GM19455 (cell line): ENCODE measurements around the gene NECAP2.
"Not testable (repeated sequence)": the region's sequence is repeated elsewhere in the genome, so short reads cannot be mapped to it uniquely, and the experiment has no call there.

Source experiments
- ATAC-seq: cut with Tn5 transposase; IDR thresholded peaks from one replicate; pipeline ENCODE4 v1.9.1; 2021; ENCODE audit not compliant: unreplicated experiment

The NECAP2 gene

DNA sequence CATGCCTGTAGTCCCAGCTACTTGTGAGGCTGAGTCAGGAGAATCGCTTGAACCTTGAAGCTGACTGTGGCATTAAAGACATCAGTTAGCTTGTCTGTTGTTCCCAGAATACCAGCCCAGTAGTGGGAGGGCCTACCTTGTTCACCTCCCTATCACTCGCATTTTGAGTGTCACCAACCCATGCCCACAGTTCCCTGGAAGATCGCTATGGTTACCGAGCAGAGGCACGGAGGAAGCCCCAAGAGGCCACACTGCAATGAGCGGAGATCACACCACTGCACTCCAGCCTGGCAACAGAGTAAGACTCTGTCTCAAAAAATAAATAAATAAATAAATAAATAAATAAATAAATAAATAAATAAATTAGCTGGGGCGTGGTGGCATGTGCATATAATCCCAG is 52.4 kb downstream of the NECAP2 start:
- ATAC-seq, result not testable (repeated sequence)

DNA sequence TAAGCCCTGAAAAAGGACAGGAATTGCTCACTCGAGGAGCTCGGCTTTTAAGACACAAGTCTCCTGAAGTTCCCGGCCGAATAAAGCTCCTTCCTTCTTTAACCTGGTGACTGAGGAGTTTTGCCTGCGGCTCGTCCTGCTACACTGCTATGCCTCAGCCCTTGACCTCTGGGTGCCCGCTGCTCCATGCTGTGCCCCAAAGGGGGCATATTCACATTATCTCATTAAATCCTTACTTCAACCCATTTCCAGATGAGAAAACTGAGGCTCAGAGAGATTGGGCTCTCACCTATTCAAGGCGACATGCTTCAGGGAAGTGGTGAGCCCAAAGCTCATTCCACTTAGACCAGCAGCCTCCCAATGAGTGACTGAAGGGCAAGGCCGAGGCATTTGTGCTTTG is 53.2 kb downstream of the NECAP2 start:
- ATAC-seq, result not testable (repeated sequence)

DNA sequence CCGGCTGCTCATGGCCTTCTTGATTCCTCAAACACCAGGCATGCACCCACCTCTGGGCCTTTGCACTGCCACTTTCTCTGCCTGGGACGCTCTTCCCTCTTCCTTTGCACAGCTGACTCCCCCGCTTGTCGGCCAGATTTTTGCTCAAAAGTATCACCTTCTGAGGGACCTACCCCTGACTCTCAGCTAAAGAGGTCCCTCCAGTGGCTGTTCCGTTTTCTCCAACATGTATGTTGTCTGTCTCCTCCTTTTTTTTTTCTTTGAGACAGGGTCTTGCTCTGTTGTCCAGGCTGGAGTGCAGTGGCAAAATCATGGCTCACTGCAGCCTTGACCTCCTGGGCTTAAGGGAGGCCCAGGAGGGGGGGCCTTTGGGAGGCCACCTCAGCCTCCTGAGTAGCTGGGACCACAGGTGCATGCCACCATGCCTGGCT is 57.0 kb downstream of the NECAP2 start:
- not testable (repeated sequence) for ATAC-seq

DNA sequence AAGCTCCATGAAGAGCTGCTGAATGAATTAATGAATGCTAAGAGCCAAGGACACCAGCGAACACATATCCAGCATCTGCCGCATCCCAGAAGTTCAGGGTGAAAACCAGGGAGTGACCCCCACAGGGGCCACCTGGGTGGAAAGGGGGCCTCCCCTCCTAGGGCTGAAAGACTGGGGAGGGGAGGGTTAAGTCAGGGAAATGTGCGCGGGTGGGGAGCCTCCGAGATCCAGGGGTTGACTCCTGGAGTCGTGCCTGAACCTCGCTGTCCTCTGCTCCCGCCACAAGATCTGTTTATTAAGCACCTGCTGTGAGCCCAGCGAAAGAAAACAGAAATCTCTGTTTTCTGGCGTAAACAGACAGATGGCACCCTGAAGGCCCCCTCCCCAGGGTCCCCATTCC is 57.5 kb downstream of the NECAP2 start:
- ATAC-seq, result not testable (repeated sequence)

DNA sequence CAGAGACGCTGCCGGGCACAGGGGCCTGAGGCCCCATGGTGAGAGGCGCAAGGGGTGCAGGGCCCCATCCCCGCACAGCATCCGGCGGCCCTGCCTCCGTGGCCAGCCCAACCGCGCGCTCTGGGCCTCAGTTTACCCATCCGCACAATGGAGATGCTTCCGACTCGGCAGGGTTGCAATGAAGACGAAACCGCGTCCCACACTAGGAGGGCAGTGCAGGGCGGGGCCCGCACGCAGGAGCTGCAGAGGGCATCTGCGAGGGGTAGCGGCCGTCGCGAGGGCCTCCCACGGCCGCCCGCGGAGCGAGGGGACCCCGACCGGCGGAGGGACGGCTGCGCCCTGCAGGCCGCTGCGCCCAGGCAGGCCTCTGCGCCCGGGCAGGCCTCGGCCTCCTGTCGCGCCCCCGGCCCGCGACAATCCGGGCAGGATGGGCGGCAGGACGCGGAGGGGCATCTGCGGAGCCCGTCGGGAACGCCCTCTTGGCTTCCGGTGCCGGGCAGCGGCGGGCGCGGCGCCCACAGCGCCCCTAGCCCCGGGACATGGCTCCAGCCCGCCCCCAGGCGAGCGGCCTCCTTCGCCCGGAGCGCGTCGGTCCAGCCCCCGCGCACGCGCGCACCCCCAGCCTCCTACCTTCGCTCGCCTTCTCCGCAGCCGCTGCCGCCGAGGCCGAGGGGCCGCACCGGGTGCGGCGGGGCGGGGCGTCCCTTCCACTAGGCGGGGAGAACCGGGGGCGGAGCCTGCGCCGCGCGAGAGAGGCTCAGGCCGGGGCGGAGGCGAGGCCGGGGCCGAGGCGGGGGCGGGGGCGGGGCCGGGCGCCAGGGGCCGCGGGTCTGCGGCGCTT is 58.3 kb downstream of the NECAP2 start:
- peak; percentile 62 for ATAC-seq

DNA sequence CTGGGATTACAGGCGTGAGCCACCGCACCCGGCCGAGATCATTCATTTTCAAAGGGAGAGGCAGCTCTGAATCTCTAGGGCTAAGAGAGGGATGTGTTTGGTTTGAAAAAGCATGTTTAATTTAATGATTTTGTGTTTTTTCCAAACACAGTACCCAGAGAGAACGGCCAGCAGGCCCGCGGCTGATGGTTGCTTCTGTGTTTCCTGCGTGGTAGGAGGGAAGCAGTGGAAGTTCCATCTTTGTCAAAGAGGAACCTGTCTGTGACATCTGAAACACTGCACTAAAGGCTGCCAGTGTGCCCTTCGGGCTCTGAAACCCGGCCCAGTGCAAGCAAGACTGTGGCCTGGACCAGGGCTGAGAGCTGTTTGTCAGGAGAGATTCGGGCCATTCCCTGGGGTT is 59.9 kb downstream of the NECAP2 start:
- ATAC-seq, result not testable (repeated sequence)

DNA sequence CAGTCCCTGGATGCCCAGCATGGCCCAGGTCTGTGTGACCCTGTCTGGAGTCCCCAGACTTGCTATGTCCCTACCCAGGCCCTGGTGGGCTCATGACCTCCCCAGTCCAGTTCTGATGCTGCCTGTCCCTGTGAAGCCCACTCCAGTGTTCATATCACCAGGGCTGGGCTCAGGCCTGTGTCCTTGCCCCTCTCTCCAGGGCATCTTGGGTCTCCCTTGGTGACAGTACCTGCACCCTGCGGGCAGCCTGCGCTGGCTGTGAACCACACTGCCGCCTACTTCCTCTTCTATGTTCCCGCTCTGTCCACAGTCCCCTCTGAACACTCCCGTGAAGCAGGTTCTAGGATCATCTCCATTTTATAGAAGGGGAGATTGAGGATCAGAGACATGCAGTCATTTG is 60.5 kb downstream of the NECAP2 start:
- not testable (repeated sequence) for ATAC-seq

DNA sequence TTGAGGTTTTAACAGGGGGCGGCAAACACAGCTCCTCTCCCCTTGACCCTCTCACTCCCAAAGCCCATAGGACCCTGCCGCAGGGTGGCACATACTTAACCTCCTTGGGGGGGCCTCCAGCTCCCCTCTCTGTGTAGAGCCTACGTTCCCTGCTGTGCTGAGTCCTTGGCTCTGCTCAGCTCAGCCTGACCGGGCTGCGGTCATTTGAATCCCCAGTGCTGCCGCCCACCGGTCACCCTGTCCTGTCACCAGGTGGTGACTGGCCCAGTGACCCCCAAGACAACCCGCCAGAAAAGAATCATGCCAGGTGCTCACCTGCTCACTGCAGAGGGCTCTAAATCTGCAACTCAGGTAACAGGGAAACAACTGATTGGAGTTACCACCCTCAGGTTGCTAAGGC is 60.9 kb downstream of the NECAP2 start:
- not testable (repeated sequence) for ATAC-seq

DNA sequence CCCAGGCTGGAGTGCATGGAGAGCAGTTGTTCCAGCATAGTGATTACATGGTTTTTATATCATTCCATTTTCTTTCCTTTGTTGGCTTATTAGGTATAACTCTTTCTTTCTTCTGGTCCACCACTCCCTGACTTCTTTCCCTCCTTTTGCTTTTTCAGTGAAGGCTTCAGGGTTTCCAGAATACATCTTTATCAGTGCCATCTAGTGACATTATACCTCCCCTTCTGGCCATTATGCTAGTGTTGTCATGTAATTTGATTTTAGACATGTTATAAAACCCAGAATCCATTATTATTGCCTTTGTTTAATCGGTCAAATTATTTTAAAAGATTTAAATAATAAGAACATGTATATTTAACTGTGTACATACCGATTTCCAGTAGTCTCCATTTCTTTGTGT is 63.0 kb downstream of the NECAP2 start:
- ATAC-seq, result no peak

DNA sequence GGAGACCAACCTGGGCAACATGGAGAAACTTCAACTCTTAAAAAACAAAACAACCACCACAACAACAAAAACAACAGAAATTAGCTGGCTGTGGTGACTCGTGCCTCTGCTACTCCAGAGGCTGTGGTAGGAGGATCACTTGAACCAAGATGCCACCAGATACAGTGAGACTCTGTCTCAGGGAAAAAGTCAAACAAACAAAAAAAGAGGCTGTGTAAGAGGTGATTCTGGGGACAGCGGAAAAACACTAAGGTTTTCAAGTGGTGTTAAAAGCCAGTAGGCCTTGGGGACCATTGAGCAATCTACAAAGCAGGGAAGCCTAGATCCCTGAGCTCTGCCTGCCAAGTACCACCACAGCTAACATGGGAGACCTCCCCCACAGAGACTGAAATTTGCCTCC is 65.3 kb downstream of the NECAP2 start:
- not testable (repeated sequence) for ATAC-seq

DNA sequence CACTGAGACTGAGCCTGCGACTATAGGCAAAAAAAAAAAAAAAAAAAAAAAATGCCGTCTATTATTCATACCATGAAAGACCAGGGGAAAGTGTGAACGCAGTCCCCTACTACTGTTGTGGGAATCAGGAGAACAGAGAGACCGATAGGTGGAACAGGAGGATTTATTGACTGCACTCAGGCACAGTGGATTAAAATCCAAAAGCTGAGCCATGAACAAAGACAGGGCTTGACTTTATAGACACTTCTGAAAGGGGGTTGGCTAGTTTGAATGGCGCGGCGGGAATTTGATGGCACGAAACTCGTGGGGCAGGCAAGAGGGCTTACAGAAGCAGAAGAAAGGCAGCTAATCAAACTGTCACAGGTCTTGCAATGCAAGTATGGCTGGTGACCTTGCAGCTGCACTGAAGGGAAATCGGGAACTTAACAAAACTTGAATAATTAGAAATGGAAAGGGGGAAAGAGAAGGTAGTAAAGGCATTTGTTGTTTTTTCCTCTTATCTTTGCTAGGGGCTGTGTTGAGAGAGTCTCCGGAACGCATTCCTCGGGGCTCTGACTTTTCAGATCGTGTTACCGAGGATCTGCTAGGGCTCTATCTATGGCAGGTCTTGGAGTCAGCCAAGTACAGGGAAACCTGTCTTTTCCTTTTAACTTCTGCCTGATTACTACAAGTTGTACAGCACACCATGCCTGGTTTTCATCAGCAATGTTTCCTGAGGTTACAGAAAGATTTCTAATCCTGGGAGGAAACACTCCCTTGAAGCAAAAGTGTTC is 66.0 kb downstream of the NECAP2 start:
- not testable (repeated sequence) for ATAC-seq

DNA sequence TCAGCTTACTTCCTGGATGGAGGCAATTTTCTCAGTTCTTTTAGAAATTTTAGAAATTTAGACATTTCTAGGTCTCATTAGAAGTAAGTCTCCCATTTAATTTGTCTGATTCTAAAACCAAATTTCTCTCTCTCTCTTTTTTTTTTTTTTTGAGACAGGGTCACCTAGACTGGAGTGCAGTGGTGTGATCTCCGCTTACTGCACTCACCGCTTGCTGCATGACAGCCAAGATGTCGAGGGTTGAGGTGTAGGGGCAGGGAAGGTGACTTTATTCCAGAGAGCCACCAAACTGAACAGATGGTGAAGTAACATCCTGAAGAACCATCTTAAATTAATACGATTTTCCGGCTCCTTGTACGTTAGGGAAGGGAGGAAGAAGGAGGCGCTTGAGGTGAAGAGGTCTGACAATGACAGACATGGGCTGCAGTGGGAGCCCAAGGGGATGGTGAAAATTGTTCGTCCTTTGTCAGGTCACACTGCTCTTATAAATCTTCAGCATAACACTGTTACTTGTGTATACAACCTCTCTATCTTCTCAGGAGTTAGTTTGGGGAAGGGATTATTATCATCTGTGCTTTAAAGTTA is 68.4 kb downstream of the NECAP2 start:
- not testable (repeated sequence) for ATAC-seq
